ENCODE data around the gene IL17RE.
"Not testable (repeated sequence)": the region's sequence is repeated elsewhere in the genome, so short reads cannot be mapped to it uniquely, and the experiment has no call there.

DNA sequence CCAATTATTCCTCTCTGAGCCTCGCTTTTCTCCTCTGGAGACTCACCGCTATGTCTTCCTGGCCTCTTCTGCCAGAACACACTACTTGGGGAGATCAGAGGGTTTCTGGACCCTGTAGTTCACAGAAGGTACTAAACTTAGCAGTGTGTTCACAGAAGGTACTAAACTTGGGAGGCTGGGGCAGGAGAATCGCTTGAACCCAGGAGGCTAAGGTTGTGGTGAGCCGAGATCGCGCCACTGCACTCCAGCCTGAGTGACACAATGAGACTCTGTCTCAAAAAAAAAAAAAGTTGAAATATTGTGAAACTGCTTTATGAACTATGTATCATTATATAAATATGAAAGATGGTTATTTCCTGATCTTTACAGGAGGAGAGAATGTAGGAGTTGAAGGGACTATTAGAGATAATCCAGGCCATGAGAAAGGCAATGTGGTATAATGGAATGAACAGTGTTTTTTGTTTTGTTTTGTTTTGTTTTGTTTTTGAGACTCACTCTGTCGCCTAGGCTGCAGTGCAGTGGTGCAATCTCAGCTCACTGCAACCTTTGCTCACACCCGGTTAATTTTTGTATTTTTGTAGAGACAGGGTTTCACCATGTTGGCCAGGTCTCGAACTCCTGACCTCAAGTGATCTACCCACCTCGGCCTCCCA is 5.8 kb upstream of the IL17RE start:
- TF ChIP-seq ZNF792 (CRISPR knock-in tag; IDR thresholded peaks at IDR 0.05); TCF12 (IDR thresholded peaks at IDR 0.05); TCF12 (CRISPR knock-in tag; IDR thresholded peaks at IDR 0.05); ZFP36 (IDR thresholded peaks at IDR 0.05; ENCODE audit: borderline replicate concordance, low read depth, low read length, partially characterized antibody); HMG20A (CRISPR knock-in tag; IDR thresholded peaks at IDR 0.05; ENCODE audit: borderline replicate concordance); XRCC5 (optimal IDR thresholded peaks at IDR 0.05; ENCODE audit: low read length); MEIS2 (CRISPR knock-in tag; IDR thresholded peaks at IDR 0.05): not testable (repeated sequence)
- TF ChIP-seq, protein P1, sequence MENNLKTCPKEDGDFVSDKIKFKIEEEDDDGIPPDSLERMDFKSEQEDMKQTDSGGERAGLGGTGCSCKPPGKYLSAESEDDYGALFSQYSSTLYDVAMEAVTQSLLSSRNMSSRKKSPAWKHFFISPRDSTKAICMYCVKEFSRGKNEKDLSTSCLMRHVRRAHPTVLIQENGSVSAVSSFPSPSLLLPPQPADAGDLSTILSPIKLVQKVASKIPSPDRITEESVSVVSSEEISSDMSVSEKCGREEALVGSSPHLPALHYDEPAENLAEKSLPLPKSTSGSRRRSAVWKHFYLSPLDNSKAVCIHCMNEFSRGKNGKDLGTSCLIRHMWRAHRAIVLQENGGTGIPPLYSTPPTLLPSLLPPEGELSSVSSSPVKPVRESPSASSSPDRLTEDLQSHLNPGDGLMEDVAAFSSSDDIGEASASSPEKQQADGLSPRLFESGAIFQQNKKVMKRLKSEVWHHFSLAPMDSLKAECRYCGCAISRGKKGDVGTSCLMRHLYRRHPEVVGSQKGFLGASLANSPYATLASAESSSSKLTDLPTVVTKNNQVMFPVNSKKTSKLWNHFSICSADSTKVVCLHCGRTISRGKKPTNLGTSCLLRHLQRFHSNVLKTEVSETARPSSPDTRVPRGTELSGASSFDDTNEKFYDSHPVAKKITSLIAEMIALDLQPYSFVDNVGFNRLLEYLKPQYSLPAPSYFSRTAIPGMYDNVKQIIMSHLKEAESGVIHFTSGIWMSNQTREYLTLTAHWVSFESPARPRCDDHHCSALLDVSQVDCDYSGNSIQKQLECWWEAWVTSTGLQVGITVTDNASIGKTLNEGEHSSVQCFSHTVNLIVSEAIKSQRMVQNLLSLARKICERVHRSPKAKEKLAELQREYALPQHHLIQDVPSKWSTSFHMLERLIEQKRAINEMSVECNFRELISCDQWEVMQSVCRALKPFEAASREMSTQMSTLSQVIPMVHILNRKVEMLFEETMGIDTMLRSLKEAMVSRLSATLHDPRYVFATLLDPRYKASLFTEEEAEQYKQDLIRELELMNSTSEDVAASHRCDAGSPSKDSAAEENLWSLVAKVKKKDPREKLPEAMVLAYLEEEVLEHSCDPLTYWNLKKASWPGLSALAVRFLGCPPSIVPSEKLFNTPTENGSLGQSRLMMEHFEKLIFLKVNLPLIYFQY (CRISPR knock-in tag; IDR thresholded peaks at IDR 0.05; ENCODE audit: borderline replicate concordance) = not testable (repeated sequence)
- TF ChIP-seq, protein P2, sequence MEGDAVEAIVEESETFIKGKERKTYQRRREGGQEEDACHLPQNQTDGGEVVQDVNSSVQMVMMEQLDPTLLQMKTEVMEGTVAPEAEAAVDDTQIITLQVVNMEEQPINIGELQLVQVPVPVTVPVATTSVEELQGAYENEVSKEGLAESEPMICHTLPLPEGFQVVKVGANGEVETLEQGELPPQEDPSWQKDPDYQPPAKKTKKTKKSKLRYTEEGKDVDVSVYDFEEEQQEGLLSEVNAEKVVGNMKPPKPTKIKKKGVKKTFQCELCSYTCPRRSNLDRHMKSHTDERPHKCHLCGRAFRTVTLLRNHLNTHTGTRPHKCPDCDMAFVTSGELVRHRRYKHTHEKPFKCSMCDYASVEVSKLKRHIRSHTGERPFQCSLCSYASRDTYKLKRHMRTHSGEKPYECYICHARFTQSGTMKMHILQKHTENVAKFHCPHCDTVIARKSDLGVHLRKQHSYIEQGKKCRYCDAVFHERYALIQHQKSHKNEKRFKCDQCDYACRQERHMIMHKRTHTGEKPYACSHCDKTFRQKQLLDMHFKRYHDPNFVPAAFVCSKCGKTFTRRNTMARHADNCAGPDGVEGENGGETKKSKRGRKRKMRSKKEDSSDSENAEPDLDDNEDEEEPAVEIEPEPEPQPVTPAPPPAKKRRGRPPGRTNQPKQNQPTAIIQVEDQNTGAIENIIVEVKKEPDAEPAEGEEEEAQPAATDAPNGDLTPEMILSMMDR (CRISPR knock-in tag; IDR thresholded peaks at IDR 0.05) = not testable (repeated sequence)
- TF ChIP-seq, protein P3, sequence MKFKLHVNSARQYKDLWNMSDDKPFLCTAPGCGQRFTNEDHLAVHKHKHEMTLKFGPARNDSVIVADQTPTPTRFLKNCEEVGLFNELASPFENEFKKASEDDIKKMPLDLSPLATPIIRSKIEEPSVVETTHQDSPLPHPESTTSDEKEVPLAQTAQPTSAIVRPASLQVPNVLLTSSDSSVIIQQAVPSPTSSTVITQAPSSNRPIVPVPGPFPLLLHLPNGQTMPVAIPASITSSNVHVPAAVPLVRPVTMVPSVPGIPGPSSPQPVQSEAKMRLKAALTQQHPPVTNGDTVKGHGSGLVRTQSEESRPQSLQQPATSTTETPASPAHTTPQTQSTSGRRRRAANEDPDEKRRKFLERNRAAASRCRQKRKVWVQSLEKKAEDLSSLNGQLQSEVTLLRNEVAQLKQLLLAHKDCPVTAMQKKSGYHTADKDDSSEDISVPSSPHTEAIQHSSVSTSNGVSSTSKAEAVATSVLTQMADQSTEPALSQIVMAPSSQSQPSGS (CRISPR knock-in tag; IDR thresholded peaks at IDR 0.05) = not testable (repeated sequence)
- TF ChIP-seq, protein P4, sequence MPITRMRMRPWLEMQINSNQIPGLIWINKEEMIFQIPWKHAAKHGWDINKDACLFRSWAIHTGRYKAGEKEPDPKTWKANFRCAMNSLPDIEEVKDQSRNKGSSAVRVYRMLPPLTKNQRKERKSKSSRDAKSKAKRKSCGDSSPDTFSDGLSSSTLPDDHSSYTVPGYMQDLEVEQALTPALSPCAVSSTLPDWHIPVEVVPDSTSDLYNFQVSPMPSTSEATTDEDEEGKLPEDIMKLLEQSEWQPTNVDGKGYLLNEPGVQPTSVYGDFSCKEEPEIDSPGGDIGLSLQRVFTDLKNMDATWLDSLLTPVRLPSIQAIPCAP (CRISPR knock-in tag; IDR thresholded peaks at IDR 0.05; ENCODE audit: low read depth) = not testable (repeated sequence)

All from HepG2 (cell line).